HFF-Myc (cell line): ENCODE data around the gene FNBP1L.

Source experiments
- DNase-seq: peaks from one replicate; pipeline ENCODE4 v3.0.0-alpha.2; 2011; ENCODE audit warnings: low read depth; ENCODE audit errors: extremely low read depth
- H3K4me3 ChIP-seq: replicated peaks from 2 replicates; pipeline ENCODE4 v1.5.1; 2011; ENCODE audit warnings: low read depth, mild to moderate bottlenecking, control low read depth, low read length
- CTCF ChIP-seq: IDR thresholded peaks from 2 replicates; pipeline ENCODE4 v1.5.1; 2012; ENCODE audit warnings: mild to moderate bottlenecking, low read depth, low read length, control low read depth; ENCODE audit errors: missing control alignments

FNBP1L gene

DNA sequence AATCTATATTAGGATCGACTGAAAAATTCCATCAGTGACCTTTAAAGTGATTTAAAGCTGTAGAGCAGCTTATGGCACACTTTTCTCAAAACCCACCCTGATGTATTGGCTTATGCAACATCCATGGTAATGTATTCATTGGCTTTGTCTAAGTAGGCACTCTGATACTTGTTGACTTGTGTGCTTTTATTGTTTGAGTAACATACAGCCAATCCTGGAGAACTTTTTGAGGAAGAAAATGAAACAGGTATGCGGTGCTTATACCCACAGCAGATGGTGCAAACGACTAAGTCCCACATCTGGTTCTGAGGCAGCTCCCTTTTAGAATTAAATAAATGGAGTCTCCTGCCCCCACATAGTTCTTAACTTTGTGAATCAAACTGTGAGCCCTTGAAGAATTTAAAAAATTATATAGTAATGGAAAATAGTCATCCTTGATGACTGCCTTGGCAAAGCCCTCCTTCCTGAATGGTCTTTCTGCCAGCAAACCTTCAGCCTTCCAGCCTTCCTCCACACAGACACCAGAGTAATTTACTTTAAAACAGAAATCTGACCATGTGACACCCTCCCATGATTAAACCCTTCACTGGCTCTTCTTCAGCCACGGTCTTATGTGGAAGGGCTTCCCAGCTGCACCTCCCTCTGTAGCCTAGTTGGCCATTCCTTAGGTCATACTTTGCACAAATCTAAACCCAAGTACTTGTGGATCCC, 117.7 kb downstream of the FNBP1L start:
- TF ChIP-seq CTCF, result no peak
- no peak for DNase-seq
- no peak overlapping the region for H3K4me3 ChIP-seq

DNA sequence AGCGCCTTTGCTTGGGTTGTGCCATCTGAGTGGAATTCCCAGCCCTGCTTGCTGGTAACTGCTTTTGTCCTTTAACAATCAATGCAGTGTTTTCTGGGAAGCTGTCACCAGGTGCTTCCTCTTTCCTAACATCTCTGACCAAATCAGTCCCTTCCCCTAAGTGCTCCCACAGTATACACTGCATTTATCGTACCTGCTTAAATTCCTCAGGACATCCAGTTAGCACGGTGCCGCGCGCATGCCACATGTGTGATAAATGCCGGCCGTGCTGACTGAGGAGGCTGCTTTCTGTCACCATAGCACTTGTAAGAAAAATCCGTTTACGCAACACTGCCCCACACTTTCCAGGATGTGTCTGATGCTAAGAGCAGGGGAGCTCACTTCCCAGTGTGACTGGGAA, 118.3 kb downstream of the FNBP1L start:
- DNase-seq, result no peak
- H3K4me3 ChIP-seq, result no peak overlapping the region
- TF ChIP-seq CTCF, result no peak

- DNase-seq, result peak; percentile 80
- TF ChIP-seq CTCF, result no peak
- no peak overlapping the region for H3K4me3 ChIP-seq
Observed at GRCh38 chr1:93567255-93567918, 119.5 kb downstream of the FNBP1L start.

- TF ChIP-seq CTCF, result no peak
- no peak for DNase-seq
- H3K4me3 ChIP-seq, result no peak overlapping the region
Observed at GRCh38 chr1:93569489-93569888, 121.6 kb downstream of the FNBP1L start.

- no peak overlapping the region for H3K4me3 ChIP-seq
- no peak for TF ChIP-seq CTCF
- no peak for DNase-seq
Observed at GRCh38 chr1:93571623-93572310, 123.8 kb downstream of the FNBP1L start.

DNA sequence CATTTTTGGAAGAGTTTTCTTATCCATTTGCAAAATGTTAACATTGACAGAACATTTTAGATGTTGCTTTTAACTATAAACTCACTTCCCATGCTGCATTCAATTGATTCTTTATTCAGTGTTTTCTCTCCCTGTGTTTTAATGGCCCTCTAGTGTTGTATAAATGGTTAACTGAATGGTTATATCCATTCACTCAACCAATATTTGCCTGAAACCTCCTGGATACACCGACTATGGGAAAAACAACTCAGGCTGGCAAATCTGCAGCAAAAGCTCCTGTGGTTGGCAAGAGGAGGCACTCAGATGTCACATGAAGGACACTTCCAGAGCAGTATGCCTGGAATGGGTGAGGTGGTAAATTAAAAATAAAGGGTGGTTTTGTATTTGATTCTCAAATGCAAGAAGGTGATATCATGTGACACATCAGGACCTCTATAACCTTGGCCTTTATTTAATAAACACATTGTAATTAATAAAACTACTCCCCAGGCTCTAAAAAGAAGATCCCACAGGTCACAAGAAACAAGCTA, 126.1 kb downstream of the FNBP1L start:
- DNase-seq, result no peak
- TF ChIP-seq CTCF, result no peak
- H3K4me3 ChIP-seq, result no peak overlapping the region
